Measurements from ENCODE around the gene PML.
"Not testable (repeated sequence)": the region's sequence is repeated elsewhere in the genome, so short reads cannot be mapped to it uniquely, and the experiment has no call there.

PML gene

GRCh38 chr15:74063425-74064146 lies 69.1 kb downstream of the PML start:
- not testable (repeated sequence) for DNase-seq

GRCh38 chr15:74064183-74064582 lies 69.7 kb downstream of the PML start:
- peak in 1 of 2 donors; percentile 7 for DNase-seq

DNA sequence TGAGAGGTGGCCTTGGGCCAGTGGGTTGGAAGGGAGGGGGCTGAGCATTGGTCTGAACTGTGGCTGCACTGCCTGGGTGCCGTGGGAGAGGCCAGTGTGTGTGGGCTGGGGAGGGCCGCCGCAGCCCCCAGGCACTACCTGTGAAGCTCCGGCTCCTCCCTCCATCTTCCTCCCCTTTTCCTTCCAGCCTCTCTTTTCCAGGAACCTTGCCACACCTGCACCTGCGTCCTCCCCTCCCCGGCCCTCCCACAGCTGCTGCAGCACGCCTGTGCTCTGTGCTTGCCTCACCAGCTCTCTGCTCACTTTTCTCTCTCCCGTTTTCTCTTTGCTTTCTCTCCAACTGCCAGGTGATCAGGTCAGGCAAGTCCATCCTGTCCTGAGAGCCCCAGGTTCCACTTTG lies 70.3 kb downstream of the PML start:
- DNase-seq, result peak in 1 of 2 donors; percentile 12

DNA sequence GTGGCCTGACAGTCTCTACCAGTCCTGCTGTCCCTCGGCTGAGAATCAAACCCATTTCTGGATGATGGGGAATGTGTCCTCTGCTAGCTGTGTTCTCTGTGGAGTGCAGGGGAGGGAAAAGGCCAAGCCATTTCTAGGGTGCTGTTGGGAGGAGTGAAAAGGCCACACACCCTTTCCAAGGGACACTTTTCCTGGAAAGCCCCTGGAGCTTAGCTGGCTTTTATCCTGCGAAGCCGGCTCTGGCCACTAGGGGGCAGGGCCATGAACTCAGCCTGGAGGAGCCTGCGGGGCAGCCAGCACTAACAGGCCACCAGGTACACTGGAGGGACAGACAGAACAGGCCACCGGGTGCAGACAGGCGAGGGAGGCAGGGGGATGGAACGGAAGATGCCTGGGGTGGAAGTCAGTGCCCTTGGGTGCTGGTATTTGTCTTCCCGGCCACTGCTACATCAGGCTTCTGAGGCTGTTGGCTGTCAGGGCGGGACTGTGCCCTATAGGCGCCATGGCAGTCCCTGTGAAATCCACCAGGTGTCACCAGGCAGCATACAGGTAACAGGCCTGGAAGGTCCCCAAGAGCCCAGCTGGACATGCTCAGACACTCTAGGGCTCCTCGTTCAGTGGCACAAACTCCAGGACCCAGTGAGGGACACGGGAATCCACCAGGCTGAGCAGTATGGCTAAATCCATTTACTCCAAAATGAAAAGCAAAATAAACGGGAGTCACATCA lies 71.3 kb downstream of the PML start:
- DNase-seq, result peak; percentile 66 to 69

- DNase-seq, result not testable (repeated sequence)
Measured at GRCh38 chr15:74071645-74072044, 77.1 kb downstream of the PML start.

- not testable (repeated sequence) for DNase-seq
Measured at GRCh38 chr15:74072132-74072531, 77.6 kb downstream of the PML start.

DNA sequence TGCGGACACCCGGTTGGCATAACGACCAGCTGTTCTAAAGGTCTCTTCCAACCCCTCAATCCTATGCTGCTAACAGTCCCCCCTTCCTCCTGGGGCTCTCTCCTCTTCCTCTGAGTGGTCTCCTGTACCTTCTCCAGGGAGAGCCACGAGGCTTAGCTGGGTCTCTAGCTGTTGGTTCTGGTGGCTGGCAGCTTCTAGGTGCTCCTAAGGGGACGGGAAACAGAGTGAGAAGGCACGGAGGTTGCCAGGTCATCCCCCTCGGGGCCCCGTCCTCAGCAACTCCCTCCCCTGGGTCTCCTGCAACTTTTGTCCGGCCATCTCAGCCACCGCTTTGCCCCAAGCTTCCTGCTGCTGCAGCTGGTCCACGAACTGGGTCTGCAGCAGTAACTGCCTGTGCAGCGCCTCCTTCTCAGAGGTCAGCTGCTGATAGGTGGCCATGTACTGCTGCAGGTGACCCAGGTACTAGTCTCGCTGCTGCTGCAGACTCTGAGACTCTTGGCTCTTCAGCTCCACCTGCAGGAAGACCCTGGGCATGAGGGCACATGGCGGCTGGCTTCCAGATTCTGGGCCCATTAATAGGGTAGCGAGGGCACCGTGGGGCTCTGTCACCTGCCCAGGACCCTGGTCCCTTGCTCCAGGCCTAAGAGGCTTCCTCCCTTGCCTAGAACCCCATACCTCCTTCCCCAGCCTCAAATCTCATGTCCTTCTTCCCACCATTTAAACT lies 78.3 kb downstream of the PML start:
- peak; percentile 52 to 59 for DNase-seq

GRCh38 chr15:74075781-74076180 lies 81.3 kb downstream of the PML start:
- not testable (repeated sequence) for DNase-seq

DNA sequence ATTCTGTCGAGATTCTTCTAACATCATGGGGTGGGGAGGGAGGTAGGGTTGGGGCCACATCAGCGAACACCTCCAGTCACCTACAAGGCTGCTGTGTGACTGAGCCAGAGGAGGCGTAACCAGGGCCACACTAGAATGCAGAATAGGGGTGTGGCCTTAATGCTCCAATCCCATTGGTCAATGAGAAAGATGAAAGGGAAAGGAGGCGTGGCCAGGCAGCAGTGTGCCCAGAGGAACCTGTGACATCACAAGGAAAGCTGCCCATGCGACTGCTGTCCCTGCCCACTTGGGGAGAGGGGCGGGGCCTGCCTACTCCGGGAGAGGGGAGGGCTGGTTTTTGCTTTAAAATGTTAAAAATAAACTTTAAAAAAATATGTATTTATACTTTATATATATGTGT lies 87.9 kb downstream of the PML start, which contains the start of gene GOLGA6A:
GOLGA6A (minus strand) TSS at position 101 of the 400 bp plus-strand sequence; CDS start at position 60, 41 bp downstream.
- not testable (repeated sequence) for DNase-seq

DNA sequence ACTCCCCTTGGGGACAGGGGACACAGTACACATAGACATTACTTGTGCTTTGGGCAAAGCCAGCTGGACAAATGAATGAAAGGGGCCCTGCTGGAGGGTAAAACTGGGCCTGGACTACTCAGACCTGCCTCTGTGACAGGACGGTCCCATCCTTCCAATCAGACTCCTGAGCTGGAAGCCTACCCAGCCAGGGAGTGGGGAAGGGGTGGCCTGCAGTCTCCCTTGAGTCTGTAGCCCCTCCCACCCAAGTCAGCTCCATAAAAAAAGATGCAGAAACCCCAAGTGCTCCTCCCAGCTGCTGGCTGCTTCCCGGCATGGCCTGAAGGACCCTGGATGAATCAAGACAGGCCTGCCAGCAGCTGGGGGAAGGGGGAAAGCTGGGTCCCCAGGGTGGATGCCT lies 100.1 kb downstream of the PML start:
- not testable (repeated sequence) for DNase-seq

DNA sequence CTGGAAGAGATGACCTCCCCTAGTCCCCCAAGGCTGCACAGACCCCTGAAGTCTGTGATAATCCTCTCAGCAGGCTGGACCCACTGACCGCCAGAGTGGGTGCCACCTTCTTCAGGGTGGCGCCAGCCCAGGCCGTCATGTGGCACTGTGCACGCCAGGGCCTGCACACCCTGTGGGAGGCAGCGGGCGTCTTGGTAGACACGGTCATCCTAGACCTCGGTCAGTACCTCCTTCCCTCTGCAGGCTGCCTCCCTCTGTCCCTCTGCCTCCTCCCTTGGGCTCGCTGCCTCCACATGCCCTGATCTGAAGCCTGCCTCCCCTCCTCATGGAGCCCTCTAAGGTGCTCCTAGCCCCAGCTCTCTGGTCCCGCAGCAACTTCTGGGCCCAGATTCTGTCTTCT lies 101.1 kb downstream of the PML start:
- not testable (repeated sequence) for DNase-seq

GRCh38 chr15:74096753-74097474 lies 102.4 kb downstream of the PML start:
- not testable (repeated sequence) for DNase-seq

Data from stimulated activated CD4-positive, alpha-beta T cell treated with anti-CD3 and anti-CD28 coated beads, Interleukin-2, amount 100 ng/mL, for 24 hours (primary cell).